Measurements from ENCODE around the gene DISC1.

GRCh38 chr1:231853588-231854207 is 227.1 kb downstream of the DISC1 start:
- TF ChIP-seq CTCF (IDR thresholded peaks at IDR 0.05): no peak
- no peak for TF ChIP-seq POLR2AphosphoS5 (IDR thresholded peaks at IDR 0.05)
- TF ChIP-seq POLR2A (IDR thresholded peaks at IDR 0.05): no peak
